Neural cell (in vitro differentiated cells): ENCODE results near the gene ITFG1. TPM values are rescaled to one million over a fixed set of nuclear protein-coding genes. Genes with fewer than 3 reads are reported as not detected.

Source experiments
- H2AFZ ChIP-seq: fragments of 200-600, 300-800 bp; sonication (generic), shearing (Covaris generic); 2 replicates; pipeline ENCODE4 v1.6.0; 2014; ENCODE audit warnings: low read depth, mild to moderate bottlenecking, antibody characterized with exemption, low read length, moderate library complexity
- H3F3A ChIP-seq: fragments of 200-600 bp; shearing (Covaris generic); 2 replicates; pipeline ENCODE4 v1.6.1; 2016; ENCODE audit warnings: mild to moderate bottlenecking, moderate library complexity, mixed read lengths, antibody characterized with exemption, low read length; ENCODE audit not compliant: insufficient read depth, poor library complexity, severe bottlenecking
- H3K27ac ChIP-seq: fragments of 200-600, 300-800 bp; sonication (generic), shearing (Covaris generic); 2 replicates; pipeline ENCODE4 v1.5.1; 2014; ENCODE audit warnings: mild to moderate bottlenecking, low read length, moderate library complexity
- H3K27me3 ChIP-seq: fragments of 300-800, 200-600 bp; sonication (generic), shearing (Covaris generic); 2 replicates; pipeline ENCODE4 v1.6.0; 2014; ENCODE audit warnings: mild to moderate bottlenecking, low read depth, low read length, moderate library complexity; ENCODE audit not compliant: insufficient read depth
- H3K36me3 ChIP-seq: fragments of 300-800, 200-600 bp; sonication (generic), shearing (Covaris generic); 2 replicates; pipeline ENCODE4 v1.5.1; 2014; ENCODE audit warnings: mild to moderate bottlenecking, antibody characterized with exemption, low read length, moderate library complexity; ENCODE audit not compliant: insufficient read depth
- H3K4me2 ChIP-seq: fragments of 300-800, 200-600 bp; sonication (generic), shearing (Covaris generic); 2 replicates; pipeline ENCODE4 v1.6.0; 2014; ENCODE audit warnings: mild to moderate bottlenecking, low read length
- H3K4me3 ChIP-seq: fragments of 300-800, 200-600 bp; sonication (generic), shearing (Covaris generic); 2 replicates; pipeline ENCODE4 v1.5.1; 2014; ENCODE audit warnings: mild to moderate bottlenecking, low read length, moderate library complexity
- H3K79me2 ChIP-seq: fragments of 200-600 bp; shearing (Covaris generic); replicated peaks from 2 replicates; pipeline ENCODE4 v1.6.0; 2014; ENCODE audit warnings: mild to moderate bottlenecking, low read length, moderate library complexity; ENCODE audit not compliant: insufficient read depth
- H3K9ac ChIP-seq: fragments of 300-800, 200-600 bp; sonication (generic), shearing (Covaris generic); 2 replicates; pipeline ENCODE4 v1.6.1; 2016; ENCODE audit warnings: mild to moderate bottlenecking, low read length, mixed read lengths
- H3K9me2 ChIP-seq: fragments of 200-600 bp; shearing (Covaris generic); 2 replicates; pipeline ENCODE4 v1.6.1; 2016; ENCODE audit warnings: mild to moderate bottlenecking, low read length, mixed read lengths; ENCODE audit not compliant: insufficient read depth
- H3K9me3 ChIP-seq: fragments of 200-600, 300-800 bp; sonication (generic), shearing (Covaris generic); 2 replicates; pipeline ENCODE4 v1.6.1; 2016; ENCODE audit warnings: mild to moderate bottlenecking, mixed run types, low read length, moderate library complexity, mixed read lengths
- H4K20me1 ChIP-seq: fragments of 200-600 bp; shearing (Covaris generic); 2 replicates; pipeline ENCODE4 v1.6.1; 2016; ENCODE audit warnings: mild to moderate bottlenecking, mixed run types; ENCODE audit not compliant: insufficient read depth
- EP300 ChIP-seq: fragments of 450-650 bp; conservative IDR thresholded peaks from 2 replicates; pipeline ENCODE4 v1.6.1; 2014; ENCODE audit warnings: antibody characterized with exemption, mild to moderate bottlenecking, moderate library complexity; ENCODE audit not compliant: poor library complexity, severe bottlenecking
- EZH2 ChIP-seq: fragments of 200-600, 300-800 bp; shearing (Covaris generic), sonication (generic); IDR thresholded peaks from 2 replicates; pipeline ENCODE4 v1.6.1; 2014; ENCODE audit warnings: antibody characterized with exemption, low read length, borderline replicate concordance, mild to moderate bottlenecking; ENCODE audit not compliant: insufficient read depth, poor library complexity, severe bottlenecking
- MXI1 ChIP-seq: fragments of 450-650 bp; conservative IDR thresholded peaks from 2 replicates; pipeline ENCODE4 v1.6.1; 2014; ENCODE audit warnings: antibody characterized with exemption, mild to moderate bottlenecking; ENCODE audit not compliant: poor library complexity, severe bottlenecking
- POLR2AphosphoS5 ChIP-seq: IDR thresholded peaks from 2 replicates; pipeline ENCODE4 v1.6.1; 2012
- RAD21 ChIP-seq: fragments of 450-650 bp; conservative IDR thresholded peaks from 2 replicates; pipeline ENCODE4 v1.6.1; 2014; ENCODE audit warnings: antibody characterized with exemption, mild to moderate bottlenecking, moderate library complexity
- REST ChIP-seq: IDR thresholded peaks from 2 replicates; pipeline ENCODE4 v1.6.1; 2012; ENCODE audit warnings: borderline replicate concordance
- SMC3 ChIP-seq: fragments of 450-650 bp; conservative IDR thresholded peaks from 2 replicates; pipeline ENCODE4 v1.6.1; 2014; ENCODE audit warnings: antibody characterized with exemption, mild to moderate bottlenecking, moderate library complexity; ENCODE audit not compliant: poor library complexity
- TAF1 ChIP-seq: IDR thresholded peaks from 2 replicates; pipeline ENCODE4 v1.6.1; 2012; ENCODE audit warnings: low read depth
- polyA plus RNA-seq: library from polyadenylated mRNA; depleted of rRNA; stranded (reverse); fragments of >200 nt; gene quantifications from 2 replicates; pipeline ENCODE4 v1.2.3, GENCODE V29; 2014
- TF ChIP-seq, protein P1 (sequence below): fragments of 450-650 bp; IDR thresholded peaks from 2 replicates; pipeline ENCODE4 v1.5.1; 2014; ENCODE audit warnings: antibody characterized with exemption, mild to moderate bottlenecking, moderate library complexity; ENCODE audit not compliant: poor library complexity, severe bottlenecking

Gene ITFG1
- polyA plus RNA-seq, 1 donor from 2014 or later = 155 TPM

DNA sequence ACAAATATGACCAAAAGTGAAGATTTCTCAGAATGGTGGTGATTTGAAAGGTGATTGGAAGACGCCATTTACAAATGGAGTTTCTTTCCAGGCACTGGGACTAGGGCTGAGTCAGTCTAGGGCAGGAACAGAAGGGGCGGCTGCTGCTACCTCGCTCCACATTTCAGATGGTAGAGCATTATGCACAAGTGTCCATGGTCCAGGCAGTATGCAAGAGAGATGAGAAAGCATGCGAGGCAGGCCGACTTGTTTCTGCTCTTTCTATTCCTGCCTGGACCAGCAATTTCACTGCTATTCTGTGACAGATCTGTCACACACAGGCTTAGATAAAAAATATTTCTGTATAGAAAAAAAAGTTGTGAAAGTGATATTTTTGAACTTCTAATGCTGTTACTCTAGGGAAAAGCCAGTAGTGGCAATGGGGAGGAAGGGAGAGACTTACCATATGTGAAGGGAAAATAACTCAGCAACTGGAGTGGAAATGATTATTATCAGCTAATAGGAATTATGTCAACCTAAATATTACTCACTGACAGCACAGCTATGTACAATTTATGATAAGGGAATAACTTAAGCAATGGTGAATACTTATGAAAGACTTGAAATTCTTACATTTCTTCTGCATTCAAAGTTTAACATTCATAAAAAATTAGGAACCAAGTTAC lies 182.4 kb downstream of the ITFG1 start:
- Histone ChIP-seq H2AFZ (no peak overlapping the region), H3F3A (no peaks in the 10 kb centered on the region), H3K9me2 (no peaks in the 10 kb centered on the region), H3K27me3 (no peaks in the 10 kb centered on the region), H3K4me2 (no peak overlapping the region), H3K9me3 (peaks cover 7% of the 10 kb centered on the region), H3K4me3 (no peak overlapping the region), H3K36me3 (no peaks in the 10 kb centered on the region), H3K9ac (no peak overlapping the region), H4K20me1 (no peaks in the 10 kb centered on the region), H3K27ac (no peak overlapping the region), H3K79me2 (no peaks in the 10 kb centered on the region)
- TF ChIP-seq RAD21 (no peak), EZH2 (no peak), POLR2AphosphoS5 (no peak), SMC3 (no peak), TAF1 (no peak)
- TF ChIP-seq, protein P1, sequence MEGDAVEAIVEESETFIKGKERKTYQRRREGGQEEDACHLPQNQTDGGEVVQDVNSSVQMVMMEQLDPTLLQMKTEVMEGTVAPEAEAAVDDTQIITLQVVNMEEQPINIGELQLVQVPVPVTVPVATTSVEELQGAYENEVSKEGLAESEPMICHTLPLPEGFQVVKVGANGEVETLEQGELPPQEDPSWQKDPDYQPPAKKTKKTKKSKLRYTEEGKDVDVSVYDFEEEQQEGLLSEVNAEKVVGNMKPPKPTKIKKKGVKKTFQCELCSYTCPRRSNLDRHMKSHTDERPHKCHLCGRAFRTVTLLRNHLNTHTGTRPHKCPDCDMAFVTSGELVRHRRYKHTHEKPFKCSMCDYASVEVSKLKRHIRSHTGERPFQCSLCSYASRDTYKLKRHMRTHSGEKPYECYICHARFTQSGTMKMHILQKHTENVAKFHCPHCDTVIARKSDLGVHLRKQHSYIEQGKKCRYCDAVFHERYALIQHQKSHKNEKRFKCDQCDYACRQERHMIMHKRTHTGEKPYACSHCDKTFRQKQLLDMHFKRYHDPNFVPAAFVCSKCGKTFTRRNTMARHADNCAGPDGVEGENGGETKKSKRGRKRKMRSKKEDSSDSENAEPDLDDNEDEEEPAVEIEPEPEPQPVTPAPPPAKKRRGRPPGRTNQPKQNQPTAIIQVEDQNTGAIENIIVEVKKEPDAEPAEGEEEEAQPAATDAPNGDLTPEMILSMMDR = no peak

- H3K9me2 ChIP-seq = no peaks in the 10 kb centered on the region
- H3K4me2 ChIP-seq = no peak overlapping the region
- H3K4me3 ChIP-seq = no peak overlapping the region
- H3K9me3 ChIP-seq = peaks cover 7% of the 10 kb centered on the region
- no peak overlapping the region for H2AFZ ChIP-seq
- H3K9ac ChIP-seq = no peak overlapping the region
- H3K36me3 ChIP-seq = no peaks in the 10 kb centered on the region
- H3K79me2 ChIP-seq = no peaks in the 10 kb centered on the region
- no peaks in the 10 kb centered on the region for H3F3A ChIP-seq
- H3K27me3 ChIP-seq = no peaks in the 10 kb centered on the region
- no peaks in the 10 kb centered on the region for H4K20me1 ChIP-seq
- no peak overlapping the region for H3K27ac ChIP-seq
- TF ChIP-seq POLR2AphosphoS5 = no peak
- no peak for TF ChIP-seq EZH2
- no peak for TF ChIP-seq MXI1
- no peak for TF ChIP-seq TAF1
- TF ChIP-seq REST = no peak
- no peak for TF ChIP-seq RAD21
- TF ChIP-seq EP300 = no peak
- no peak for TF ChIP-seq SMC3
- TF ChIP-seq, protein P1 = no peak
These were observed 184.3 kb downstream of the ITFG1 start for GRCh38 chr16:47276522-47276921.
